HepG2 (cell line): Measurements from ENCODE around the gene ZNF747. TPM values are rescaled to one million over a fixed set of nuclear protein-coding genes. Genes with fewer than 3 reads are reported as not detected.

Source experiments
- ATF1 ChIP-seq: IDR thresholded peaks from 2 replicates; pipeline ENCODE4 v1.6.1; 2016; ENCODE audit warnings: mild to moderate bottlenecking, control low read depth
- ERF ChIP-seq: IDR thresholded peaks from 2 replicates; pipeline ENCODE4 v1.6.1; 2018; ENCODE audit warnings: missing biosample characterization, missing genetic modification reagents
- KLF6 ChIP-seq: IDR thresholded peaks from 2 replicates; pipeline ENCODE4 v1.8.0; 2016; ENCODE audit warnings: missing biosample characterization, missing genetic modification reagents
- RBAK ChIP-seq: sonication (generic); formaldehyde crosslinking; IDR thresholded peaks from 2 replicates; pipeline ENCODE4 v1.5.1; 2020; ENCODE audit warnings: mild to moderate bottlenecking, missing genetic modification reagents
- RBM39 ChIP-seq: fragments of 200-400 bp; formaldehyde crosslinking; IDR thresholded peaks from one replicate; pipeline ENCODE4 v1.6.1; 2018; ENCODE audit warnings: antibody characterized with exemption, mild to moderate bottlenecking, low read depth, low read length; ENCODE audit not compliant: poor library complexity, severe bottlenecking
- ZFP62 ChIP-seq: sonication (generic); formaldehyde crosslinking; IDR thresholded peaks from 2 replicates; pipeline ENCODE4 v1.4.0; 2020; ENCODE audit warnings: missing genetic modification reagents
- ZFYVE20 ChIP-seq: sonication (generic); formaldehyde crosslinking; IDR thresholded peaks from 2 replicates; pipeline ENCODE4 v1.8.0; 2023; ENCODE audit warnings: low read depth, mild to moderate bottlenecking, moderate library complexity, missing genetic modification reagents, borderline replicate concordance
- ZNF331 ChIP-seq: sonication (generic); formaldehyde crosslinking; IDR thresholded peaks from 2 replicates; pipeline ENCODE4 v1.4.0; 2020; ENCODE audit warnings: missing genetic modification reagents
- ZNF749 ChIP-seq: sonication (generic); formaldehyde crosslinking; IDR thresholded peaks from 2 replicates; pipeline ENCODE4 v1.8.0; 2022; ENCODE audit warnings: mild to moderate bottlenecking, missing genetic modification reagents, moderate library complexity, borderline replicate concordance
- ZZZ3 ChIP-seq: sonication (generic); formaldehyde crosslinking; IDR thresholded peaks from 2 replicates; pipeline ENCODE4 v1.4.0; 2020; ENCODE audit warnings: missing genetic modification reagents, mild to moderate bottlenecking, borderline replicate concordance
- polyA plus RNA-seq, 8 experiments: library from polyadenylated mRNA; depleted of rRNA in 3 of 8; stranded (reverse) in 7 of 8; unstranded in 1 of 8; fragments of >200 nt; fragmentation: Illumina TruSeq in 4 of 8; extraction: Trizol in 4 of 8; gene quantifications; 2 replicates each; pipeline versions ENCODE4 v1.2.1 to v1.2.3, GENCODE V29; 2011 to 2016; ENCODE audit warnings: low read depth in 4 of 8, missing spikeins in 1 of 8, mixed read lengths in 1 of 8; ENCODE audit not compliant: insufficient read depth in 1 of 8
- total RNA-seq, 5 experiments: library from RNA; depleted of rRNA; stranded (reverse); fragments of >200 nt; fragmentation: Illumina TruSeq; extraction: Trizol; gene quantifications; 2 replicates each; pipeline ENCODE4 v1.2.3, GENCODE V29; 2016; ENCODE audit warnings: low read depth in 1 of 5
- TF ChIP-seq, protein P1 (sequence below): sonication (generic); formaldehyde crosslinking; IDR thresholded peaks from 2 replicates; pipeline ENCODE4 v1.8.0; 2022; ENCODE audit warnings: mild to moderate bottlenecking, missing genetic modification reagents; ENCODE audit not compliant: insufficient replicate concordance

Gene ZNF747
- total and polyA plus RNA-seq, 2 of the 13 experiments (the other 11 are each of a cell fraction or from before 2014, with no cell fraction given) = 7.2 to 10.2 TPM

GRCh38 chr16:30571445-30572322 lies 37.0 kb upstream of the ZNF747 start, which contains the start of gene ZNF688 (continued):
- TF ChIP-seq ZZZ3 (CRISPR knock-in tag) = no peak; the same call in 1 of the 2 replicates
- TF ChIP-seq KLF6 (CRISPR knock-in tag) = 0 out of 2 replicates have a peak, but pooled peaks have one; percentile 20
- TF ChIP-seq ZFYVE20 (CRISPR knock-in tag) = no peak
- TF ChIP-seq RBAK (CRISPR knock-in tag) = peak; percentile 45; the same call in 1 of the 2 replicates
- TF ChIP-seq ATF1 = peak; percentile 95
- no peak for TF ChIP-seq RBM39
- TF ChIP-seq ZNF749 (CRISPR knock-in tag) = no peak
- TF ChIP-seq, protein P1, sequence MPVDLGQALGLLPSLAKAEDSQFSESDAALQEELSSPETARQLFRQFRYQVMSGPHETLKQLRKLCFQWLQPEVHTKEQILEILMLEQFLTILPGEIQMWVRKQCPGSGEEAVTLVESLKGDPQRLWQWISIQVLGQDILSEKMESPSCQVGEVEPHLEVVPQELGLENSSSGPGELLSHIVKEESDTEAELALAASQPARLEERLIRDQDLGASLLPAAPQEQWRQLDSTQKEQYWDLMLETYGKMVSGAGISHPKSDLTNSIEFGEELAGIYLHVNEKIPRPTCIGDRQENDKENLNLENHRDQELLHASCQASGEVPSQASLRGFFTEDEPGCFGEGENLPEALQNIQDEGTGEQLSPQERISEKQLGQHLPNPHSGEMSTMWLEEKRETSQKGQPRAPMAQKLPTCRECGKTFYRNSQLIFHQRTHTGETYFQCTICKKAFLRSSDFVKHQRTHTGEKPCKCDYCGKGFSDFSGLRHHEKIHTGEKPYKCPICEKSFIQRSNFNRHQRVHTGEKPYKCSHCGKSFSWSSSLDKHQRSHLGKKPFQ = no peak
- TF ChIP-seq ERF = peak; percentile 24; the same call in 1 of the 2 replicates
- peak; percentile 53; the same call in 1 of the 2 replicates for TF ChIP-seq ZNF331 (CRISPR knock-in tag)
- TF ChIP-seq ZFP62 = no peak
- TF ChIP-seq, all 625 proteins: peak for 265
